HCT116 (cell line): Measurements from ENCODE around the gene RHEBL1. TPM values are rescaled to one million over a fixed set of nuclear protein-coding genes. Genes with fewer than 3 reads are reported as not detected.

Source experiments
- ATAC-seq: fragments of 200-7000 bp; cut with Tn5 transposase; 2 replicates; pipeline ENCODE4 v1.9.1; 2020; ENCODE audit warnings: mild to moderate bottlenecking, moderate library complexity
- BruUV-seq: library from RNA; stranded (reverse); fragments of 400-500 nt; replicated peaks from 2 replicates; lab custom pipeline; 2021; lab: Mats Ljungman, UMichigan
- CTCF ChIA-PET: fragments of 300-600 bp; sonication (Branson Sonifier 250); formaldehyde crosslinking; loops from one replicate; lab custom pipeline; 2021; ENCODE audit warnings: antibody characterized with exemption; lab: Charles Lee
- POLR2A ChIA-PET: fragments of 300-600, 350-600 bp; sonication (Branson Sonifier 250); formaldehyde crosslinking; loops from one replicate; lab custom pipeline; 2021; ENCODE audit warnings: antibody characterized with exemption; lab: Charles Lee
- RAD21 ChIA-PET, 2 experiments: fragments of 300-600 bp; sonication (Branson Sonifier 250); formaldehyde crosslinking; loops; one replicate each; lab custom pipeline; 2023; ENCODE audit warnings: low total read pairs in 2 of 2; ENCODE audit not compliant: uncharacterized antibody in 2 of 2, unreplicated experiment in 2 of 2, low non-redundant PET in 1 of 2; lab: Charles Lee
- DNase-seq: peaks from one replicate; pipeline ENCODE4 v3.0.0-alpha.2; 2010; ENCODE audit warnings: low read depth, low spot score
- H2AFZ ChIP-seq: fragments of 200-600 bp; shearing (Covaris generic), sonication (generic); 2 replicates; pipeline ENCODE4 v1.6.1; 2017; ENCODE audit warnings: low read depth, mixed run types, mixed read lengths, antibody characterized with exemption, low read length; ENCODE audit not compliant: poor library complexity, severe bottlenecking
- H3K27ac ChIP-seq: 2 replicates; pipeline ENCODE4 v1.5.1; 2012; ENCODE audit warnings: low read depth, low read length
- H3K27me3 ChIP-seq: fragments of 200-600 bp; sonication (generic); 2 replicates; pipeline ENCODE4 v1.6.1; 2016; ENCODE audit warnings: mixed run types, low read length, mixed read lengths; ENCODE audit not compliant: insufficient read depth
- H3K36me3 ChIP-seq, 2 experiments: fragments of 200-500 bp in 1 of 2; fragments of 200-600 bp in 1 of 2; sonication (Bioruptor generic) in 1 of 2; sonication (generic) in 1 of 2; 2 replicates each; pipeline versions ENCODE4 v1.5.1 to v1.6.1; 2014 to 2016; ENCODE audit warnings: low read length in 2 of 2, inconsistent platforms in 1 of 2, mixed read lengths in 1 of 2, mixed run types in 1 of 2; ENCODE audit not compliant: insufficient read depth in 2 of 2, control insufficient read depth in 1 of 2
- H3K4me1 ChIP-seq, 2 experiments: fragments of 200-600 bp in 1 of 2; sonication (generic) in 1 of 2; 2 replicates each; pipeline versions ENCODE4 v1.5.1 to v1.6.1; 2012 to 2017; ENCODE audit warnings: low read length in 2 of 2, inconsistent platforms in 1 of 2, mild to moderate bottlenecking in 1 of 2, mixed read lengths in 1 of 2, mixed run types in 1 of 2, moderate library complexity in 1 of 2; ENCODE audit not compliant: insufficient read depth in 2 of 2, control insufficient read depth in 1 of 2
- H3K4me2 ChIP-seq: fragments of 200-600 bp; sonication (generic); 2 replicates; pipeline ENCODE4 v1.6.1; 2017; ENCODE audit warnings: mixed run types, low read length, mixed read lengths
- H3K4me3 ChIP-seq, 2 experiments: fragments of 200-600 bp in 1 of 2; sonication (generic) in 1 of 2; replicated peaks in 1 of 2; 2 replicates each; pipeline ENCODE4 v1.5.1; 2011 to 2016; ENCODE audit warnings: low read length in 2 of 2, control low read depth in 1 of 2, low read depth in 1 of 2, mild to moderate bottlenecking in 1 of 2, mixed read lengths in 1 of 2, mixed run types in 1 of 2
- H3K79me2 ChIP-seq: fragments of 200-600 bp; sonication (generic); 2 replicates; pipeline ENCODE4 v1.6.1; 2017; ENCODE audit warnings: mild to moderate bottlenecking, mixed run types, low read length, moderate library complexity, mixed read lengths; ENCODE audit not compliant: insufficient read depth
- H3K9ac ChIP-seq: fragments of 200-600 bp; sonication (generic); 2 replicates; pipeline ENCODE4 v1.6.1; 2016; ENCODE audit warnings: low read length, mixed read lengths
- H3K9me2 ChIP-seq: fragments of 200-600 bp; sonication (generic), shearing (Covaris generic); 2 replicates; pipeline ENCODE4 v1.6.1; 2017; ENCODE audit warnings: mixed run types, mild to moderate bottlenecking, moderate library complexity; ENCODE audit not compliant: insufficient read depth
- H3K9me3 ChIP-seq, 2 experiments: fragments of 200-500 bp in 1 of 2; fragments of 200-600 bp in 1 of 2; sonication (Bioruptor generic) in 1 of 2; sonication (generic) in 1 of 2; 2 replicates each; pipeline ENCODE4 v1.6.1; 2014 to 2017; ENCODE audit warnings: low read length in 2 of 2, mixed read lengths in 2 of 2, inconsistent platforms in 1 of 2, low read depth in 1 of 2, mild to moderate bottlenecking in 1 of 2, mixed run types in 1 of 2, moderate library complexity in 1 of 2; ENCODE audit not compliant: control insufficient read depth in 1 of 2, insufficient read depth in 1 of 2
- H4K20me1 ChIP-seq: fragments of 200-600 bp; sonication (generic), shearing (Covaris generic); 2 replicates; pipeline ENCODE4 v1.6.1; 2017; ENCODE audit warnings: mixed run types, mild to moderate bottlenecking, moderate library complexity; ENCODE audit not compliant: insufficient read depth
- CBX3 ChIP-seq: IDR thresholded peaks from 2 replicates; pipeline ENCODE4 v1.6.1; 2012; ENCODE audit warnings: low read depth
- CEBPB ChIP-seq: IDR thresholded peaks from 2 replicates; pipeline ENCODE4 v1.6.1; 2012; ENCODE audit warnings: low read depth
- CTCF ChIP-seq, 3 experiments: fragments of 200-600 bp in 1 of 3; sonication (generic) in 1 of 3; IDR thresholded peaks in 2 of 3; conservative IDR thresholded peaks in 1 of 3; 2 replicates each; pipeline ENCODE4 v1.5.1; 2012 to 2017; ENCODE audit warnings: low read depth in 2 of 3, low read length in 2 of 3, antibody characterized with exemption in 1 of 3, borderline replicate concordance in 1 of 3, control low read depth in 1 of 3, mild to moderate bottlenecking in 1 of 3, mixed read lengths in 1 of 3, mixed run types in 1 of 3, moderate library complexity in 1 of 3; ENCODE audit not compliant: insufficient read depth in 1 of 3
- ELF1 ChIP-seq: IDR thresholded peaks from 2 replicates; pipeline ENCODE4 v1.6.1; 2012; ENCODE audit warnings: low read depth, borderline replicate concordance
- EZH2 ChIP-seq: fragments of 200-600 bp; sonication (generic); IDR thresholded peaks from 2 replicates; pipeline ENCODE4 v1.6.1; 2017; ENCODE audit warnings: antibody characterized with exemption, mixed run types
- JUND ChIP-seq: IDR thresholded peaks from 2 replicates; pipeline ENCODE4 v1.6.1; 2012
- MAX ChIP-seq: IDR thresholded peaks from 2 replicates; pipeline ENCODE4 v1.6.1; 2012
- POLR2A ChIP-seq: IDR thresholded peaks from 2 replicates; pipeline ENCODE4 v1.7.0; 2011; ENCODE audit warnings: borderline replicate concordance; ENCODE audit not compliant: insufficient read depth, insufficient read length; ENCODE audit errors: extremely low read depth
- RAD21 ChIP-seq: IDR thresholded peaks from 2 replicates; pipeline ENCODE4 v1.6.1; 2012; ENCODE audit warnings: low read depth, mild to moderate bottlenecking
- SP1 ChIP-seq: IDR thresholded peaks from 2 replicates; pipeline ENCODE4 v1.6.1; 2012; ENCODE audit warnings: low read depth
- SRF ChIP-seq: IDR thresholded peaks from 2 replicates; pipeline ENCODE4 v1.6.1; 2012; ENCODE audit warnings: low read depth
- TCF7L2 ChIP-seq: IDR thresholded peaks from 2 replicates; pipeline ENCODE4 v1.7.0; 2011; ENCODE audit warnings: borderline replicate concordance, inconsistent platforms; ENCODE audit not compliant: insufficient read depth, insufficient read length; ENCODE audit errors: extremely low read depth
- intact Hi-C: fragments of 100-400 bp; cut with micrococcal nuclease; formaldehyde crosslinking; loops from 2 replicates; pipeline ENCODE4 v1.10.0; 2022
- total RNA-seq: library from RNA; stranded (reverse); gene quantifications from one replicate; pipeline ENCODE4 v1.2.1, GENCODE V29; 2021; ENCODE audit not compliant: unreplicated experiment

Gene RHEBL1
- total RNA-seq, 1 experiment from 2014 or later = 2.8 TPM

DNA sequence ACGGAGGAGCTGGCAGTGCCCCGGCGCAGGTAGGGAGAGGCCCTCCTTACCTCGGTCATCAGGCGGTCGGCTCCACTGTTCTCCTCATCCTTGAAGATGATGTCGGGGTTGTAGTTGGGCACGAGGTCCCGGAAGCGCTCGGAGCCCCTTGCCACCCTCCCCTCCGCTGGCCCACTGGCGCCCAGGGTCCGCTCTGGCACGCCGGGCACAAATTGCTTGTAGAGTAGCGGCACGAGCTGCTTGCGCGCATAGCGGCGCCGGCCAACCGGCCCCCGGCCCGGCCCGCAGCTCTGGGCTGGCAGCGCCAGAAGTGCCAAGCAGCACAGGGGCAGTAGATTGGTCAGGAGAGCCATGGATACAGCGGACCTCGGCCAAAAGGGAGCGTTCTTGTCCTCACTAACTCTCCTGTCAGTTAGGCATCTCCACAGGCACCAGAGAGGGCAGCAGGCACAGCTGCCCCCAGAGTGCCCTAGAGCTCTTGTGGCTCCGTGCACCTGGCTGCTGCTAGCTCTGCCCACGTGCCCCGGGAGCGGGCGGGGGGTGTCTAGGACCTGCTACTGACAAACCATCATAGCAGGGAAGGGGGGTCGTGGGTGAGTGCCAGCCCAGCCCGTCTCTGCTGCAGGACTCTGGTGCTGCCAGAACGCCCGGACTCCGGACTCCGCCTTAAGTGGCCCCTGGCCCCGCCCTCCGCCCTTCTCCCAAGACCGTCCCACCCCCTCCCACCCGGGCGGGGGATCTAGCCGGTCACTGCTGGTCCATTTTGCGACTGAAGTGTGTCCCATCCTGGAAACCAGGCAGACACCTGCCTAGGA is 24.6 kb upstream of the RHEBL1 start, which contains the start of gene DHH:
DHH (minus strand) TSS at position 642 of the 815 bp plus-strand sequence; CDS start at position 353, 289 bp downstream.
- no peak within 1 kb of the TSS for H3K27ac ChIP-seq
- no peak within 1 kb of the TSS for H3K4me3 ChIP-seq
- no peak within 1 kb of the TSS for H2AFZ ChIP-seq
- BruUV-seq = no TSS peak
- H3K4me2 ChIP-seq = no peak within 1 kb of the TSS
- no peaks in the 10 kb centered on the region for H3K9me3 ChIP-seq
- no peak for DNase-seq
- no peak within 1 kb of the TSS for H3K9ac ChIP-seq
- no peaks in the 10 kb centered on the region for H4K20me1 ChIP-seq
- H3K27me3 ChIP-seq = no peaks in the 10 kb centered on the region
- H3K9me2 ChIP-seq = no peaks in the 10 kb centered on the region
- intact Hi-C loops = no loop called here
- TF ChIP-seq POLR2A (no peak), EZH2 (no peak), SP1 (no peak), TCF7L2 (no peak), MAX (no peak), ELF1 (no peak), CBX3 (no peak), SRF (no peak), JUND (no peak), CTCF (IDR thresholded peaks at IDR 0.05 in 2 of 3, conservative IDR thresholded peaks at IDR 0.05 in 1 of 3; ENCODE audit: borderline replicate concordance in 1 of 3, insufficient read depth in 1 of 3, low read depth in 2 of 3, low read length in 2 of 3) (no peak), RAD21 (no peak), CEBPB (no peak)
- H3K4me1 ChIP-seq = 0 out of 4 replicates have a peak, but pooled peaks cover 0 to 2% of the 10 kb centered on the region in 2 experiments
- ATAC-seq = no peak
- RAD21 ChIA-PET = no interaction called here
- POLR2A ChIA-PET = interaction anchor here (1.0 kb wide), 1 partner anchor 37 kb away, joined by 5 read pairs; the partner anchor contains the start of gene TUBA1B
- CTCF ChIA-PET = interaction anchor here (0.6 to 4.9 kb wide), 3 partner anchors 24 to 242 kb away, joined by 3 to 23 read pairs (median 3); partner anchors contain the start of genes DDX23 and RHEBL1
- 0 out of 4 replicates have a peak, but pooled peaks cover 3 to 6% of the 10 kb centered on the region in 2 experiments for H3K36me3 ChIP-seq
- no peaks in the 10 kb centered on the region for H3K79me2 ChIP-seq
